Fibroblast of lung (primary cell): ENCODE measurements around the gene CASQ2. TPM values are rescaled to one million over a fixed set of nuclear protein-coding genes. Genes with fewer than 3 reads are reported as not detected.
"Not testable (repeated sequence)": the region's sequence is repeated elsewhere in the genome, so short reads cannot be mapped to it uniquely, and the experiment has no call there.

Experiments used
- DNase-seq, 2 donors: peaks; one replicate each; pipeline versions ENCODE4 v3.0.0 to v3.0.0-alpha.2; 2010; ENCODE audit warnings: low read depth in 2 of 2
- H2AFZ ChIP-seq: 2 replicates; pipeline ENCODE4 v1.5.1; 2012; ENCODE audit warnings: low read length, control low read depth, inconsistent platforms
- H3K27ac ChIP-seq: 2 replicates; pipeline ENCODE4 v1.5.1; 2011; ENCODE audit warnings: low read length, control low read depth; ENCODE audit not compliant: insufficient read depth
- H3K27me3 ChIP-seq: 2 replicates; pipeline ENCODE4 v1.5.1; 2011; ENCODE audit warnings: mild to moderate bottlenecking, low read length; ENCODE audit not compliant: control insufficient read depth, insufficient read depth
- H3K36me3 ChIP-seq: 2 replicates; pipeline ENCODE4 v1.5.1; 2011; ENCODE audit warnings: low read length; ENCODE audit not compliant: control insufficient read depth, insufficient read depth
- H3K4me1 ChIP-seq: 2 replicates; pipeline ENCODE4 v1.5.1; 2011; ENCODE audit warnings: low read length; ENCODE audit not compliant: control insufficient read depth, insufficient read depth; ENCODE audit errors: extremely low read depth
- H3K4me2 ChIP-seq: 2 replicates; pipeline ENCODE4 v1.5.1; 2011; ENCODE audit warnings: low read length, control low read depth; ENCODE audit not compliant: insufficient read depth; ENCODE audit errors: extremely low read depth
- H3K4me3 ChIP-seq, 4 experiments: fragments of 200-600 bp in 1 of 4; sonication (generic) in 1 of 4; replicated peaks in 1 of 4; 2 replicates each; pipeline ENCODE4 v1.5.1; 2011 to 2016; ENCODE audit warnings: low read length in 4 of 4, low read depth in 3 of 4, mild to moderate bottlenecking in 3 of 4, control low read depth in 2 of 4, inconsistent platforms in 1 of 4, mixed read lengths in 1 of 4; ENCODE audit not compliant: insufficient read depth in 1 of 4; ENCODE audit errors: control extremely low read depth in 1 of 4
- H3K79me2 ChIP-seq: 2 replicates; pipeline ENCODE4 v1.5.1; 2012; ENCODE audit warnings: mild to moderate bottlenecking, low read length, inconsistent platforms; ENCODE audit not compliant: control insufficient read depth, insufficient read depth
- H3K9ac ChIP-seq: 2 replicates; pipeline ENCODE4 v1.5.1; 2011; ENCODE audit warnings: mild to moderate bottlenecking, low read length, control low read depth; ENCODE audit not compliant: insufficient read depth
- H3K9me3 ChIP-seq: 2 replicates; pipeline ENCODE4 v1.5.1; 2012; ENCODE audit warnings: low read depth, low read length; ENCODE audit not compliant: control insufficient read depth, insufficient read depth
- H4K20me1 ChIP-seq: 2 replicates; pipeline ENCODE4 v1.5.1; 2011; ENCODE audit warnings: low read length; ENCODE audit not compliant: control insufficient read depth, insufficient read depth; ENCODE audit errors: extremely low read depth
- CTCF ChIP-seq, 2 donors: IDR thresholded peaks in 1 of 2; conservative IDR thresholded peaks in 1 of 2; 1 replicate in 1 of 2; 2 replicates in 1 of 2; pipeline ENCODE4 v1.5.1; 2011 to 2012; ENCODE audit warnings: low read length in 2 of 2, control low read depth in 1 of 2, inconsistent platforms in 1 of 2, low read depth in 1 of 2, mild to moderate bottlenecking in 1 of 2
- EZH2 ChIP-seq: IDR thresholded peaks from 2 replicates; pipeline ENCODE4 v1.5.1; 2012; ENCODE audit warnings: low read length, control low read depth, mild to moderate bottlenecking; ENCODE audit errors: missing control alignments
- polyA plus RNA-seq, 2 donors: library from polyadenylated mRNA; depleted of rRNA in 1 of 2; stranded (reverse) in 1 of 2; unstranded in 1 of 2; fragments of >200 nt; gene quantifications; 2 replicates each; pipeline ENCODE4 v1.2.1, GENCODE V29; 2011 to 2012; ENCODE audit warnings: missing spikeins in 1 of 2
- total RNA-seq: library from RNA; depleted of rRNA; stranded (reverse); fragments of >200 nt; gene quantifications from 2 replicates; pipeline ENCODE4 v1.2.1, GENCODE V29; 2014

The CASQ2 gene
- total and polyA plus RNA-seq, 2 donors (not counting 1 experiment from before 2014, with no cell fraction given): 0.03 TPM; not detected in 1

- Histone ChIP-seq H3K4me2 (no peak overlapping the region), H3K4me1 (peaks cover 6% of the 10 kb centered on the region), H3K4me3 (no peak overlapping the region), H4K20me1 (no peaks in the 10 kb centered on the region), H3K27ac (no peak overlapping the region), H3K27me3 (no peaks in the 10 kb centered on the region), H2AFZ (no peak overlapping the region), H3K9ac (no peak overlapping the region), H3K36me3 (no peaks in the 10 kb centered on the region), H3K9me3 (no peaks in the 10 kb centered on the region), H3K79me2 (no peaks in the 10 kb centered on the region)
- TF ChIP-seq CTCF (conservative IDR thresholded peaks at IDR 0.05 in 1 of 2, IDR thresholded peaks at IDR 0.05 in 1 of 2; ENCODE audit: low read depth in 1 of 2, low read length in 2 of 2): no peak
- no peak for TF ChIP-seq EZH2
- no peak for DNase-seq
Observed at GRCh38 chr1:115781851-115782250, 13.3 kb upstream of the CASQ2 start.

- Histone ChIP-seq H3K4me2 (no peak overlapping the region), H3K27me3 (no peaks in the 10 kb centered on the region), H3K27ac (no peak overlapping the region), H3K9ac (no peak overlapping the region), H3K4me3 (no peak overlapping the region), H3K9me3 (no peaks in the 10 kb centered on the region), H3K36me3 (no peaks in the 10 kb centered on the region), H4K20me1 (no peaks in the 10 kb centered on the region), H3K4me1 (peaks cover 6% of the 10 kb centered on the region), H3K79me2 (no peaks in the 10 kb centered on the region), H2AFZ (no peak overlapping the region)
- peak; percentile 18 to 73 for DNase-seq
- TF ChIP-seq CTCF (conservative IDR thresholded peaks at IDR 0.05 in 1 of 2, IDR thresholded peaks at IDR 0.05 in 1 of 2; ENCODE audit: low read depth in 1 of 2, low read length in 2 of 2) (no peak), EZH2 (no peak)
Observed at GRCh38 chr1:115781343-115781742, 12.8 kb upstream of the CASQ2 start.

GRCh38 chr1:115780655-115781054 is 12.1 kb upstream of the CASQ2 start:
- not testable (repeated sequence) for H3K36me3 ChIP-seq, H3K27me3 ChIP-seq, H3K4me2 ChIP-seq, H3K9me3 ChIP-seq, H3K79me2 ChIP-seq, H3K4me3 ChIP-seq, DNase-seq, H4K20me1 ChIP-seq, H3K4me1 ChIP-seq, H3K27ac ChIP-seq, H2AFZ ChIP-seq, H3K9ac ChIP-seq

GRCh38 chr1:115779075-115779474 is 10.6 kb upstream of the CASQ2 start:
- not testable (repeated sequence) for H3K79me2 ChIP-seq, H4K20me1 ChIP-seq, H3K9ac ChIP-seq, H2AFZ ChIP-seq, H3K27ac ChIP-seq, H3K27me3 ChIP-seq, DNase-seq, H3K36me3 ChIP-seq, H3K4me2 ChIP-seq, H3K9me3 ChIP-seq, H3K4me3 ChIP-seq, H3K4me1 ChIP-seq
